Suppressor macrophage treated with lipopolysaccharide for 1 hour (primary cell): Measurements from ENCODE around the gene PRKAG2.
A peak's percentile ranks its signal among the peaks of the same experiment; 100 is the strongest.

ENCODE experiments used
- DNase-seq, 3 donors: peaks; one replicate each; pipeline ENCODE4 v3.0.0-alpha.2; 2020 to 2022

Gene PRKAG2

DNA sequence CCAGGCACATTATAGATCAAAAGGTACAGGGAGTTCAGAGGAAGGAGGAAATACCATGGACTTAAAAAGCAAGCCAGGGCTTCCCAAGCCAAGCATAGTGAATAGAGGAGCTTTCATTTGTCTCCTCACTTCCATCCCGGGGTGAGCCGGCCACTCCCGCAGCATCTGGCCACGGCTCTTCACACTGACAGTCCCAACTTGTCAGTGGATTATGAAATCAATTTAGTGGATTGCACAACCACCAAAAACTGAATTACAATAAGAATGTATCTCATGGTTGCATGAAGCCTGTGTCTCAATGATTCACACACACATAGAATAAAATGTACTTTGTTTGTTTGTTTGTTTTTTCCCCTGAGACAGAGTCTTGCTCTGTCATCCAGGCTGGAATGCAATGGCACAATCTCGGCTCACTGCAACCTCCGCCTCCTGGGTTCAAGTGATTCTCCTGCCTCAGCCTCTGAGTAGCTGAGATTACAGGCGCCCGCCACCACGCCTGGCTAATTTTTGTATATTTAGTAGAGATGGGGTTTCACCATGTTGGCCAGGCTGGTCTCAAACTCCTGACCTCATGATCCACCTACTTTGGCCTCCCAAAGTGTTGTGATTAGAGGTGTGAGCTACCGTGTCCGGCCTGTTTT lies 79.1 kb downstream of the PRKAG2 start:
- DNase-seq, result peak; percentile 85 to 96 (median 95)

DNA sequence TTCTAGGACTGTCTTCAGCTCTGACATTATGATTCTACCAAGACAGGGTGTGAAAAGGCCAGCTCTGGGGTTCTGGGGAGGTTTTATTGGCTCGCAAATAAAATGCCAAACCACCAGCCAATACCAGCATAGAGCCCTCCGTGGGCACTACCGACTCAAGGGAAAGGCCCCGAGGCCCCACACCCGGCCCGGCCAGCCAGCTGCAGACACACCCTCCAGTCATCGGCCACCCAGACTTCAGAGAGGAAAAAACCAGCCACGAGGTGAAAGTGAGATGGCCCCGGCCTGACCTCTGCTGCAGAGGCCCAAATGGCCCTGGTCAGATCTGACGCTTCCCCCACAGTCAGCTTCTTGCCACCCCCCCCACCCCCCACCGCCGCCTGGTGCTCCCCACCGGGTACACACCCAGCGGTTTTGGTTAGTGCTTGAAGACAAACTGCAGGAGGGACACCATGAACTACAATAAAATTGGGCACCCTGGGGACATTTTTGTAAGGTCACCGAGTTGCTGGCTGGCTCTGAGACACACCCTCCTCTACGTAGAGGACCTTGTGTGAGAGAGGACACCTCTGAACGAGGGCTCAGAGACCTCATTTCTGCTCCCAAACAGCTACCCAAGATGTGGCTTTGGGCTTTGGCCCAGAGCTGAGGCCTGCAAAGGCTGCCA lies 79.9 kb downstream of the PRKAG2 start:
- peak; percentile 71 to 90 (median 88) for DNase-seq

DNA sequence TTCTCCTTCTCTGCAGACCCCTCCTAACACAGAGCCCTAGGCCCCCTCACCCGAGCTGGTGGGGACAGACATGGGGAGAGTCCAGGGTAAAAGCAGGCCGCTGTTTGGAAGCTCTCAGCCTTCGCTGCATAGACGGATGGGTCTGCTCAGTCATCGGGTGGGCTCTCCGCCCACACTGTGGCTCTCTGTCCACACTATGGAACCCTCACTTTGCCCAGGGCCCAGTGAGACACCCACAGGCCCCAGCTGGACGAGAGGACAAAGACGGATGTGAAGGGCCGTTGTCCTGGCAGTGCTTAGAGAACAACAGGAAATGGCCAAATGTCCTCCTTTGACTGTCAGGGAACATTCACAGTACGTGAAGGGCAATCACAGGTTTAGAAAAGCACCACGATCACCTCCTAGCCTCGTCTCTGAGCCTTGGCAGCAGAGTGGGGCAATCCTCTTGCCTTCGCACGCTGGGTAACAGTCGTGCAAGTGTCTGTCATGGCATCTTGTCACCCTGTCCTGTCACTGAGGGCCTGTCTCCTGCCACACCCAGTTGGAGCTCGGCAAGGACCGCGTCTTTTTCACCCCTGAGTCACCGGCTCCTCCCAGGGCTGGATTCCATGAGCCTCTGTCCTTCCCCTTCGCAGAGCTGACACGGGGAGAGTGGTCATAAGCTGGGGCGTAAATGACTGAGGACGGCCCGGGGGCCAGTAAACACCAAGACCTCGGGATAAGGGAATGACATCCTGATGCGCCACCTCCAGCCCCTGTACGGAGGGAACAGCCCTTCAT lies 80.6 kb downstream of the PRKAG2 start:
- DNase-seq, result peak; percentile 96 to 98 (median 96)

DNA sequence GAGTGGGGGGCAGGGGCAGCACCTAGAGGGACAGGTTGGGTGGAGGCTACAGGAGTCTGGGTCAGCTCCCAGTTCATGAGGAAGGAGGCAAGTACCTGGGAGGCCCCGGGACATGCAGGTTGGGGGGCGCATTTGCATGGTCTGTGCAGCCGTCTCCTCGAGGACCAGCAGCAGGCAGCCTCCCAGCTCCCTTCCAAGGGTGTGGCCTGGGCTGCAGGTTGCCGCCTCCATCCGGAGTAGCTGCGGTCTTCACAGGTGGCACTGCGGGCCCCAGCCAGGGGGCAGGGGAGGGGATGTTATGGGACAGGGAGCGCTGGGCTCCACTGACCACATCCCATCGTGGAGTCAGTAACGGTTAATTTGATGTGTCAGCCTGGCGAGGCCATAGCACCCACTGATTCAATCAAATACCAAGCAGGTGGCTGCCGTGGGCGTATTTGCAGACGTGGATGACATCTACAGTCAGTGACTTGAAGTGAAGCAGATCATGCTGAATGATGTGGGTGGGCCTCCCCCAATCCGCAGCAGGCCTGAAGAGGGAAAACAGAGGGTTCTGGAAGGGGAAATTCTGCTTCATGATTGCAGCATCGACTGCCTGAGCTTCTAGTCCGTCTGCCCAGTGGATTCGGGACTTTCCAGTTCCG lies 81.6 kb downstream of the PRKAG2 start:
- peak; percentile 96 to 100 (median 96) for DNase-seq

DNA sequence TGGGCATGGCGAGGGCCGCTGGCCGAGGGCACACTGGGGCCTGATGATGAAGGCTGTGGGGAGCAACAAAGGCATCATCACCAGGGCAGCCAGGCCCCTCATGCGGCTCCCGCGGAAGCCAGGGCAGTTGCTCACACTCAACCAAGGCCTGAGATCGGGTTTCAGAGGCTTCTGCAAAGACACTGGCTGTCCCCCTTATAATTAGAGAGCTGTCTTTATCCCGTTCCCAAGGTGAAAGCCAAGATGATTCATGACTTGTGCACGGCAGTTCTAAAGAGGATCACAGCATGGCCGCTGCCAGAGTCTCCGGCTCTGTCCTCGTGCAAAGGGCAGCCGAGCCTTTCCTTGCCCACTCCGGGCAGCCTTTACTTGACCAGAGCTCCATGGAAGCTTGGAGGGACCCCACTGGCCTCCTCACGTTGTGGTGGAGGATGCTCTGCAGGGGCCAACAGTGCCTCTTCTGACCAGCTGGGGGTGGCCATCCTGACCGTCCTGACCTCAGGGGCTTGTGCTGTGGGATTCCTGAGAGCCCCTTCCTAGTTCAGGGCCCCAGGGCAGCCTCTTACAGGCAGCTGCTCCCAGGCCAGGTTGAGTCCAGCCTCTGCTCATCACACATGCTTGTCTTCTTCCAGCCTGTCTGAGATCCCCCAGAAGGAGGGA lies 82.3 kb downstream of the PRKAG2 start:
- DNase-seq, result no peak

DNA sequence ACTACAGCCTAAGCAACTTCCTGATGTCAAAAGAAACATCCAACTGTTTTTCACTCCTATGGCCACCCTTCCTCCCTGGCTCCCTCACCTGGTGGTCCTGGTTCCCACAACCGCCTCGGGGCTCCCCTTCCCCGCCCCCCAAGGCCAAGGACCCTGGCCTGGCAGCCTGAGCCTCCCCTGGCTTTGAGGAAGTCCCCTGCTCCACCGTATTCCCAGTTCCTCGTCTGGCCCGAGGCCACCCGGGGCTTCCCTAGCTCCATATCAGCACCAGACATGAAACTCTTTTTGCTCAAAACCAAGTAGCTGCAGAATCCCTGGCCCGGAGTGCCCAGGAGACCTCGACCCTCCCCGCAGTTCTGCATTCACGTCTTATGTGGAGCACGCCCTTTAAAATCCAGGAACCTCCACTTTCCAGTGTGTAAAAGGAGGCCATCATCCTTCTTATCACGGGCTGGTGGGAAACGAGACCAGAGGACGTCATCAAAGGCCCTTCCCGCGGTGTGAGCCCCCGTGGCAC lies 82.9 kb downstream of the PRKAG2 start:
- peak; percentile 66 to 84 (median 80) for DNase-seq

DNA sequence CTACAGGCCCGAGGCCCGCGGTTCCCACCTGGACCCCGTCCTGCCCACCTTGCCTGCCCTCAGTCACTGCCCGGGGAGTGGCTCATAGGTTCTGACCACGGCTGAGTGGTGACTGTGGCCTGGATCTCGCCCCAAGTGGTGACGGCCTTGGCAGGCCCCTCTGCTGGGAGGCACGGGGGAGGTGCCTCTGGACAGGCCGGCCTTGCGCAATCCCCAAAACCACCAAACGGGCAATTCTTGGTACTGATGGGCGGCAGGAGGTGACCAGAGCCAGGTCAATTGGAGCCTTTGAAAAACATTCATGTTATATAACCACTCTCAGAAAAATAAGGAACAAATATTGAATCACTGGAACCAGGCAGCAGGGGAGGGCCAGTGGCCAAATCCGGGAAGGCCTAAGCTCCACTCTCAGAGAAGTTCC lies 83.4 kb downstream of the PRKAG2 start:
- peak; percentile 96 to 98 (median 97) for DNase-seq

DNA sequence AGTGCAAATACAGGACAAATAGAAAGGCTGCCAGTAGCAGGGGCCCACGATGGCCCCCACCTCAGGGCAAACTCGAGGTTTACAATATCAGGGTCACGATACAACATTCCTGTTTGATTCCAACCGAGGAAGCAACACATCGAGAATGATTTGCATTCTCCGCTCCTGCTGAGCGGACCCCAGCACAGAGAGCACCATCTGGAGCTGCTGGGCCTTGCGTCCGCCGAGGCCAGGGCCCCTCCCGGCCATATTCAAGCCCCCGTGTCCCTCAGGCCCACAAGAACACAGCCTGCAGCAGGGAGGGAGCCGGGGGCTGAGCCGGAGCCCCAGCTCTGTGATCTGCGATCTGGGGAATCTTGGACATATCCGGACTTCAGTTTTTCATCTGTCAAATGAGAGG lies 84.3 kb downstream of the PRKAG2 start:
- no peak for DNase-seq

DNA sequence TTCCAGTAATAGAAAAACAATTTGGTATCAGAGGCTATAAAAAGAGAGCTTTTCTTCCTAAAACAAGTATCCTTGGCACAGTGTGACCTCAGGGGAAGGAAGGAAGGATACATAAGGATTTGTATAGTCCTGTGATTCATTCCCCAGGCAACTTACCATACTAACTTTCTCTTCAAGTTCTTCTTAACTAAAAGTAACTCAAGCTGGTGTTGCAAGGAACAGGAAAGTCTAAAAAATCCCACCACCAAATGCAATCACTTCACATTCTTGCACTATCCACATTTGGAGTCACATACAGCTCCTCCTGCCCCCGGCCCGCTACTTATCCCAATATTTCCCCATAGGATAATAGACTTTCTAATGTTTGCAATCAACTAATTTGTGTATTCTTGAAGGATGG lies 84.8 kb downstream of the PRKAG2 start:
- peak; percentile 81 to 92 (median 82) for DNase-seq

DNA sequence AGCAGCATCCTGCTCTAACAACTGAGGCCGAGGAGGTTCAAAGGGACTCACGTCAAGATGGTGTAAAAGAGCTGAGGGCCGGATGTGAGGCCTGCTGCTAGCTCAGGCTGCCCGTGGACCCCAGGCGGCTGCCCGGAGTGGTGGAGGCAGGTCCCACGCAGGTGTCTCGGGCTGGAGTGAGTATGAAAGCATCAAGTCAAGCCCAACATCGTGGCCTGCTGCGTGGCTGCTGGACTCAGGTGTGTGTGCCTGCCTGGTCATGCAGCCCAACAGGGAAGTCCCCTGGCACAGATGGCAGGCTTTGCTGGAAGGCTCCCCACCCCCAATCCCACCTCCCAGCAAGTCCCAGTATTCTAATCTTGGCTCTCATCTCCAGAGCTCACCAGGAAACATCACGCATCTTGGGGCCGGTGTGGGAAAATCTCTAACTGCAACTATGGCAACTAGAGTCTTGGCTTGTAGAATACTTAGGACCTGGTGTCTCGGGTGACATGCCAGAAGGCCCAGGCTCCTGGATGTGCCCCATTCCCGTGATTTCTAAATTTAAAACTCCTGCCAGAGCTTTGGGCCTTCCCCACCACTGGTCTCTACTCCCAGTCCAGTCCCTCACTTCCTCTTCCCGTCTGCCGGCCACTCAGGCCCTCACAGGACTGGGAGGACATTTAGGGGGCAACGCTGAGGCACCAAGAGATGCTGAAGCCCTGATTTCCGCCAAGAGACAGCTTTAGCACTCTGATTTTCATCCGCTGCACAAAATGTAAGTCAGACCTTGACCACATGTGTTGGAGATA lies 85.9 kb downstream of the PRKAG2 start:
- peak; percentile 27 to 60 (median 47) for DNase-seq

DNA sequence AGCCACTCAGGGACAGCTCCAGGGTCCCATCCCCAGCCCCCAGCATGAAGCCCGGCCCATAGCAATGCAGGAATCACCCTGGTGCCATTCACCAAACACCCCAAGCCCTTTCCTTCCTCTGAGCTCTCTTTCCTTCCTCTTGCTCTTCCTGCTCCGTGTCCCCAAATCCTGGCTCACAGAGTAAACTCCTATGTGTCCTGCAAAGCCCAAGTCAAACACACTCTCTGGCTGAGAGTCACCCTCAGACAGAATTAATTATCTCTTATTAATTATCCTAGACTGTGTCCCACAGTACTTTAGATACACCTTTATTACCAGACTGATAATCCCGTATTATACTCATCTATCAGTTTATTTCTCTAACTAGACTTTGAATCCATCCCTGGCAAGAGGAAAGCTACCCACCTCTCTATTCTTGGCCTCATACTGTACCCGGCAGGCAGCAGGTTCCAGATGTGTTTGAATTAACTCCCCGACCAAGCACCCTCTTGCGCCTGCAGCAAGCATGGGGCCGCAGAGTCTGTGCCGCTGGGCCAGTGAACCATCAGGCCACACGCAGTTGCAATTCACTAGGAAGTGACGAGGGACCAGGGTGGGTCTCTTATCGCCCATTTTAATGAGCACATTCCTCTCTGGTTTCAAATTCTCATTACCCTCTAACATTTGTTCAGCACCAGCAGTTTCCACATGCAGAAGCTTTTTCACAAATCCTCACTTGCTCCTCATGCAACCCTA lies 86.7 kb downstream of the PRKAG2 start:
- DNase-seq, result no peak

DNA sequence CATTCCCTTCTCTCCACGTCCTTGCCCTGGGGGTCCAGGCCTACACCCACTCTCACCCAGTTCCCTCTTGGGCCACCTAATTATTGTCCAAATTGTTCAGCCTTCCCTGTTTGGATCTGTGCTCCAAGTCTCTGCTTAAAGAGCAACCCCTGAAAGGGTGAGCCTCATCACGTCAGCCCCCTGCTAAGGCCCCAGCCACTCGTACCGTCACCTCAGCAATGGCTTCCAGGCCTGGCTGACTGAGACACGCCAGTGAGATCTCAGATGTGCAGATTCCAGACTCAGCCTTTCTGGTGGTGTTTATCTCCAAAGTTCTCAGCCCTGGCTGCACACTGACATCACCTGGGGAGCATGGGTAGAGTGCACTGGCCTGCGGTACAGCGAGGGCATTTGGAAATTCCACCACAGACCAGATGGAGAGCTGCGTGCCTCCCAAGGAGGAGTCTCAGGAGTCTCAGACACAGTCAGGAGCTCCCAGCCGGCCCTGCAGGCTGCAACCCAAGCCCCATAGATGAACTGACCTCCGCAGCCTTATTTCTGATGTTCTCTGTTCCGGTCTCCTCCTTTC lies 87.5 kb downstream of the PRKAG2 start:
- no peak for DNase-seq

DNA sequence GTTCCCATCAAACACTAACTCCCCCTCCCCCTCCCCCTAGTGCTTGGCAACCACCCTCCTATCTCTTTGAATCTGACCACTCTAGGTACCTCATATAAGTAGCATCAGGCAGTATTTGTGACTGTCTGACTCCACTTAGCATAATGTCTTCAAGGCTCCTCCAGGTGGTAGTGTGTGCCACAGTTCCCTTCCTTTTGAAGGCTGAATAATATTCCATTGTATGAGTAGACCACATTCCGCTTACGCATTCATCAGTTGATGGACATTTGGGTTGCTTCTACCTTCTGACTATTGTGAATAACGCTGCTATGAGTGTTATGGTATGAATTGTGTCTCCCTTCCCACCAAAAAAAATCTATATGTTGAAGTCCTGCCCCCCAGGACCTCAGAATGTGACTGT lies 89.6 kb downstream of the PRKAG2 start:
- no peak for DNase-seq

DNA sequence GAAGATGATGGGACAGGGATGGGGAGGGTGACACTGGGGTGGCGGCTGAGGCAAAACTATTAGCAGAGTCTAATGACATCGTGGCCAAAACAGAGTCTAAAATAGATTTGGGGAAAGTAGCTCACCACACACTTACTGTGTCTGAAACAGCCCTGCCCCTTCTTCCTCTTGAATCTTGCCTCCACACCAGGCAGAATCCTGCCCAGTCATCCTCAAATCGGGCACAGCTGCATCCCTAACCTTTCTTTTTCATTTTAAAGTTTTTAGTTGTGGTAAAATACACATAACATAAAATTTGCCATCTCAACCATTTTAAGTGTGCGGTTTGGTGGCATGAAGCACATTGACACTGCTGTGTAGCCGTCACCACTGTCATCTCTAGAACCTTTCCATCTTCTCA lies 90.0 kb downstream of the PRKAG2 start:
- DNase-seq, result no peak

DNA sequence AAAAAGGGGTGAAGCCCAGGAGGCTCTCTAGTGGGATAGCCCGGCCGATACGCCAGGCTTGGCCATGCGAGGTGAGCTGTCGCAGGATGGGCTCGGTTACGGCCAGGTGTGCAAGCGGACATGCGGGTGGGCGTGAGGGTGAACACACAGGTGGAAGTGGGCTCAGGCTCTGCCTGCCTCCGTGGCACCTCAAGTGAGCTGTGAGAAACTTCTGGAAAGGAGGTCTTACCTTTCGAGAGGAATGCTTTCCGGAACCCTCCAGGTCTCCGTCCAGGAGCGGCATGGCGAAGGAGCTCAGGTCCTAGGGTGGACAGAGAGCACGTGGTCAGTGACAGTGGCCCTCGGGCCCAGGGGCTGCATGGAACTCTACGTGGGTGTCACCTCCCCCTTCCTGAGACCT lies 90.7 kb downstream of the PRKAG2 start:
- no peak for DNase-seq

DNA sequence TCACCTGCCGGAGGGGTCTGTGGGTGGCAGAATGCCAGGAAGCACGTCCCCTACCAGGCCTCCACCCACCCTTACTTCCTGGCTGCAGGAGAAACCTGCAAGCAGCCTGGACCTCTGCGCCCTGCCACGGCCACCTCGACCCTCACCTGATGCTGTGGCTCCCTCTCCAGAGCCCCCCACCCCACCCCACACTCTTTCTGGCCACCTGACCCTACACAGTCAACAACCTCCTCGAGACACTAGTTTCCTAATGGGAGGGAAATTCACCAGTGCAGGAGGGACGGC lies 91.3 kb downstream of the PRKAG2 start:
- no peak for DNase-seq

DNA sequence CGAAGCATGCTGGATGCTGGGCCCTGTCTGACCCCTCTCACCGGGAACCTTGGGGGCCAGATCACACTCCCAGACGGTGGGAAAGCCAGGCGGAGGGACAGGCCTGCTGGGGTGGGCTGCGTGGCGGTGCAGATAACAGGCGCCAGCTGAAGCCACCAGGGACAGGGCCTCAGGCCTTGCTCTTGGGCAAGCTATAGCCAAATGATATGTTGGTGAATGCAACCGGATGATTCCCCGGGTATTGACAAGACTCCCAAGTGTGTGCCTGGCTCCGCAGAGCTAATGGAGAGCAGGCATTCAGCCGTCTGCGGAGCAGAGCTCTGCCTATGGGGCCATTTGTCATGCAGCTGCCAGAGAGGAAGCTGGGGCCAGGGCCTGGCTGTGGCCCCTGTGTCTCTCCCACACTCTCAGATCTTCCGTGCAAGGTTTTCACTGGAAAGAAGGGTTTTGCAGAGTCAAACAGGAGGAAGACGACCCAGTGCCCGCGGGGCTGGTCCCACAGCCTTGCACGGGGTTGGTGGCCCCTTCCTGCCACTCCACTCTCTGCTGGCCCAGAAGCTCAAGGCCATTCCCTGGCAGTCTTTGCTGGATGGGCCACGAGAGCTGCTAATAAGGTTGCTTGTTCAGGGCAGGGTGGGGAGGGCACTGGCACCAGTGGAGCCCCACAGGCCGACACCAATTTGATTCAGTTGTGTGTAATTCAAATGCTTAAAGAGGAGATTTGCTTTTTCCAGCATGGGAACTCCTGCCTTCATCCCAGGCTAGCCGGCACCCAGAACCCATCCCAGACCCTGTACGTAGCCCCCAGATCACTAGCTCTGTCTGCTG lies 91.8 kb downstream of the PRKAG2 start:
- DNase-seq, result no peak

DNA sequence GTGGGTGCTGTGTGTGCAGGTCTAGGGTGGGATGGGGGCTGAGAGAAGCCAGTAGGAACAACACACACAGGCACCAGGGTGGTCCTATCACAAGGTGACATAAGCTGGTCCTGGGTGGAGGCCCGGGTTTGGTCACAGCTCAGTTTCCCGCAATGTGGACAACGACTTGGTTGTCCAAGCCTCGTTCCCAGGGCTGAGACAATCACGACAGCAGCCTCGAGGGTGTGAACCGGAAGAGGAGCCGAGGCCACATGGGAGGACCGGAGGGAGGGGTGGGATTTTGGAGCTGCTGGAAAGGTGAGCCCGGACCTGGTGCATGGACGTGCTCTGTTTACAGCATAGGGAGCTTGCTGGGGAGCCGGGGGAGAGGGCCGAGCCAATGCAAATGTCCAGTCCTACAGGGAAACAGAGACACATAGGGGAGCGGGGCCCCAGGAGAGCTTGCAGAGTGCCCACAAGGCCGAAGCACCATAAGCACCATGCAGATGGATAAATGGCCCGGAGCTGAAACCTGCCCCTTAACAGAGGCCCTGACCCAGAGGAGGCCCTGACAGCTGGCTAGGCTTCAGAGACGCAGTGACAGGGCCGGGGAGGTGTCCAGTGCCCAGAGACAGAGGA lies 92.8 kb downstream of the PRKAG2 start:
- DNase-seq, result no peak
